ENCODE measurements around the gene BAZ2B.

The BAZ2B gene

GRCh38 chr2:159442159-159442852 lies 174.0 kb downstream of the BAZ2B start:
- Histone ChIP-seq H3K36me3 (ENCODE audit: control insufficient read depth in 4 of 4, insufficient read depth in 4 of 4, low read length in 3 of 4) (peaks cover 26 to 69% (median 41%) of the 10 kb centered on the region in 4 experiments), H3K9me3 (ENCODE audit: control extremely low read depth in 1 of 5, control insufficient read depth in 4 of 5, insufficient read depth in 2 of 5, low read depth in 1 of 5, low read length in 4 of 5) (no peaks in the 10 kb centered on the region), H3K27ac (ENCODE audit: insufficient read depth in 1 of 2, low read depth in 1 of 2, low read length in 2 of 2, poor library complexity in 1 of 2, severe bottlenecking in 2 of 2) (no peak overlapping the region), H3K27me3 (replicated peaks in 2 of 5; ENCODE audit: control insufficient read depth in 4 of 5, insufficient read depth in 5 of 5, low read length in 4 of 5) (no peaks in the 10 kb centered on the region), H3K4me1 (ENCODE audit: control extremely low read depth in 1 of 4, control insufficient read depth in 4 of 4, insufficient read depth in 4 of 4, low read length in 3 of 4) (no peaks in the 10 kb centered on the region), H3K4me3 (ENCODE audit: control insufficient read depth in 1 of 7, extremely low read depth in 1 of 7, insufficient read depth in 4 of 7, low read depth in 2 of 7, low read length in 6 of 7) (no peak overlapping the region)
- DNase-seq = no peak
- 90% methylated on average over 2 of the region's 2 CpGs for WGBS (ENCODE audit: insufficient coverage)
- CTCF ChIA-PET = interaction anchor here (1.0 to 1.6 kb wide), 6 partner anchors 8 to 52 kb away, joined by 3 to 5 read pairs (median 3); no protein-coding TSS in a partner anchor
- POLR2A ChIA-PET = no interaction called here

GRCh38 chr2:159441182-159441581 lies 175.2 kb downstream of the BAZ2B start:
- Histone ChIP-seq H3K27ac (ENCODE audit: insufficient read depth in 1 of 2, low read depth in 1 of 2, low read length in 2 of 2, poor library complexity in 1 of 2, severe bottlenecking in 2 of 2) (no peak overlapping the region), H3K4me3 (ENCODE audit: control insufficient read depth in 1 of 7, extremely low read depth in 1 of 7, insufficient read depth in 4 of 7, low read depth in 2 of 7, low read length in 6 of 7) (no peak overlapping the region), H3K9me3 (ENCODE audit: control extremely low read depth in 1 of 5, control insufficient read depth in 4 of 5, insufficient read depth in 2 of 5, low read depth in 1 of 5, low read length in 4 of 5) (no peaks in the 10 kb centered on the region), H3K27me3 (replicated peaks in 2 of 5; ENCODE audit: control insufficient read depth in 4 of 5, insufficient read depth in 5 of 5, low read length in 4 of 5) (no peaks in the 10 kb centered on the region), H3K4me1 (ENCODE audit: control extremely low read depth in 1 of 4, control insufficient read depth in 4 of 4, insufficient read depth in 4 of 4, low read length in 3 of 4) (no peaks in the 10 kb centered on the region), H3K36me3 (ENCODE audit: control insufficient read depth in 4 of 4, insufficient read depth in 4 of 4, low read length in 3 of 4) (peaks cover 24 to 70% (median 38%) of the 10 kb centered on the region in 4 experiments)
- ChIA-PET POLR2A (no interaction called here), CTCF (interaction anchor here (1.0 to 1.6 kb wide), 5 partner anchors 9 to 53 kb away, joined by 3 to 5 read pairs (median 3); no protein-coding TSS in a partner anchor)
- no peak for DNase-seq
- no CpG with 5 or more reads among the region's 1 CpG for WGBS (ENCODE audit: insufficient coverage)

GRCh38 chr2:159439421-159439820 lies 176.9 kb downstream of the BAZ2B start:
- Histone ChIP-seq H3K4me1 (ENCODE audit: control extremely low read depth in 1 of 4, control insufficient read depth in 4 of 4, insufficient read depth in 4 of 4, low read length in 3 of 4) (no peaks in the 10 kb centered on the region), H3K36me3 (ENCODE audit: control insufficient read depth in 4 of 4, insufficient read depth in 4 of 4, low read length in 3 of 4) (peaks cover 12 to 55% (median 27%) of the 10 kb centered on the region in 4 experiments), H3K27ac (ENCODE audit: insufficient read depth in 1 of 2, low read depth in 1 of 2, low read length in 2 of 2, poor library complexity in 1 of 2, severe bottlenecking in 2 of 2) (no peak overlapping the region), H3K9me3 (ENCODE audit: control extremely low read depth in 1 of 5, control insufficient read depth in 4 of 5, insufficient read depth in 2 of 5, low read depth in 1 of 5, low read length in 4 of 5) (no peaks in the 10 kb centered on the region), H3K27me3 (replicated peaks in 2 of 5; ENCODE audit: control insufficient read depth in 4 of 5, insufficient read depth in 5 of 5, low read length in 4 of 5) (no peaks in the 10 kb centered on the region), H3K4me3 (ENCODE audit: control insufficient read depth in 1 of 7, extremely low read depth in 1 of 7, insufficient read depth in 4 of 7, low read depth in 2 of 7, low read length in 6 of 7) (no peak overlapping the region)
- CTCF ChIA-PET = interaction anchor here (0.7 to 1.1 kb wide), 2 partner anchors 21 to 97 kb away, joined by 3 read pairs; no protein-coding TSS in a partner anchor
- no peak for DNase-seq
- POLR2A ChIA-PET = no interaction called here

GRCh38 chr2:159438720-159439353 lies 177.5 kb downstream of the BAZ2B start:
- CTCF ChIA-PET = no interaction called here
- H3K27me3 ChIP-seq (replicated peaks in 2 of 5; ENCODE audit: control insufficient read depth in 4 of 5, insufficient read depth in 5 of 5, low read length in 4 of 5) = no peaks in the 10 kb centered on the region
- no peaks in the 10 kb centered on the region for H3K9me3 ChIP-seq (ENCODE audit: control extremely low read depth in 1 of 5, control insufficient read depth in 4 of 5, insufficient read depth in 2 of 5, low read depth in 1 of 5, low read length in 4 of 5)
- H3K4me3 ChIP-seq (ENCODE audit: control insufficient read depth in 1 of 7, extremely low read depth in 1 of 7, insufficient read depth in 4 of 7, low read depth in 2 of 7, low read length in 6 of 7) = no peak overlapping the region
- peaks cover 9 to 50% (median 23%) of the 10 kb centered on the region in 4 experiments for H3K36me3 ChIP-seq (ENCODE audit: control insufficient read depth in 4 of 4, insufficient read depth in 4 of 4, low read length in 3 of 4)
- no CpG with 5 or more reads among the region's 5 CpGs for WGBS (ENCODE audit: insufficient coverage)
- POLR2A ChIA-PET = no interaction called here
- H3K4me1 ChIP-seq (ENCODE audit: control extremely low read depth in 1 of 4, control insufficient read depth in 4 of 4, insufficient read depth in 4 of 4, low read length in 3 of 4) = no peaks in the 10 kb centered on the region
- DNase-seq = no peak
- H3K27ac ChIP-seq (ENCODE audit: insufficient read depth in 1 of 2, low read depth in 1 of 2, low read length in 2 of 2, poor library complexity in 1 of 2, severe bottlenecking in 2 of 2) = no peak overlapping the region

GRCh38 chr2:159438284-159438683 lies 178.1 kb downstream of the BAZ2B start:
- Histone ChIP-seq H3K27me3 (replicated peaks in 2 of 5; ENCODE audit: control insufficient read depth in 4 of 5, insufficient read depth in 5 of 5, low read length in 4 of 5) (no peaks in the 10 kb centered on the region), H3K4me1 (ENCODE audit: control extremely low read depth in 1 of 4, control insufficient read depth in 4 of 4, insufficient read depth in 4 of 4, low read length in 3 of 4) (no peaks in the 10 kb centered on the region), H3K36me3 (ENCODE audit: control insufficient read depth in 4 of 4, insufficient read depth in 4 of 4, low read length in 3 of 4) (peaks cover 9 to 45% (median 22%) of the 10 kb centered on the region in 4 experiments), H3K9me3 (ENCODE audit: control extremely low read depth in 1 of 5, control insufficient read depth in 4 of 5, insufficient read depth in 2 of 5, low read depth in 1 of 5, low read length in 4 of 5) (no peaks in the 10 kb centered on the region), H3K27ac (ENCODE audit: insufficient read depth in 1 of 2, low read depth in 1 of 2, low read length in 2 of 2, poor library complexity in 1 of 2, severe bottlenecking in 2 of 2) (no peak overlapping the region), H3K4me3 (ENCODE audit: control insufficient read depth in 1 of 7, extremely low read depth in 1 of 7, insufficient read depth in 4 of 7, low read depth in 2 of 7, low read length in 6 of 7) (no peak overlapping the region)
- ChIA-PET POLR2A (interaction anchor here (0.6 kb wide), 1 partner anchor 93 kb away, joined by 3 read pairs; no protein-coding TSS in a partner anchor), CTCF (no interaction called here)
- 100% methylated on average over 1 of the region's 3 CpGs for WGBS (ENCODE audit: insufficient coverage)
- no peak for DNase-seq

- H3K4me3 ChIP-seq (ENCODE audit: control insufficient read depth in 1 of 7, extremely low read depth in 1 of 7, insufficient read depth in 4 of 7, low read depth in 2 of 7, low read length in 6 of 7) = no peak overlapping the region
- no peaks in the 10 kb centered on the region for H3K27me3 ChIP-seq (replicated peaks in 2 of 5; ENCODE audit: control insufficient read depth in 4 of 5, insufficient read depth in 5 of 5, low read length in 4 of 5)
- no peaks in the 10 kb centered on the region for H3K9me3 ChIP-seq (ENCODE audit: control extremely low read depth in 1 of 5, control insufficient read depth in 4 of 5, insufficient read depth in 2 of 5, low read depth in 1 of 5, low read length in 4 of 5)
- DNase-seq = no peak
- WGBS (ENCODE audit: insufficient coverage) = no CpG with 5 or more reads among the region's 1 CpG
- H3K36me3 ChIP-seq (ENCODE audit: control insufficient read depth in 4 of 4, insufficient read depth in 4 of 4, low read length in 3 of 4) = peaks cover 12 to 45% (median 12%) of the 10 kb centered on the region in 4 experiments
- ChIA-PET POLR2A (no interaction called here), CTCF (interaction anchor here (0.7 to 1.3 kb wide), 2 partner anchors 9 to 76 kb away, joined by 3 read pairs; no protein-coding TSS in a partner anchor)
- no peaks in the 10 kb centered on the region for H3K4me1 ChIP-seq (ENCODE audit: control extremely low read depth in 1 of 4, control insufficient read depth in 4 of 4, insufficient read depth in 4 of 4, low read length in 3 of 4)
- no peak overlapping the region for H3K27ac ChIP-seq (ENCODE audit: insufficient read depth in 1 of 2, low read depth in 1 of 2, low read length in 2 of 2, poor library complexity in 1 of 2, severe bottlenecking in 2 of 2)
These were observed 183.7 kb downstream of the BAZ2B start for GRCh38 chr2:159432610-159433009.

GRCh38 chr2:159427048-159427447 lies 189.3 kb downstream of the BAZ2B start:
- H3K27ac ChIP-seq (ENCODE audit: insufficient read depth in 1 of 2, low read depth in 1 of 2, low read length in 2 of 2, poor library complexity in 1 of 2, severe bottlenecking in 2 of 2) = no peak overlapping the region
- H3K4me1 ChIP-seq (ENCODE audit: control extremely low read depth in 1 of 4, control insufficient read depth in 4 of 4, insufficient read depth in 4 of 4, low read length in 3 of 4) = no peaks in the 10 kb centered on the region
- H3K27me3 ChIP-seq (replicated peaks in 2 of 5; ENCODE audit: control insufficient read depth in 4 of 5, insufficient read depth in 5 of 5, low read length in 4 of 5) = no peaks in the 10 kb centered on the region
- no peak overlapping the region for H3K4me3 ChIP-seq (ENCODE audit: control insufficient read depth in 1 of 7, extremely low read depth in 1 of 7, insufficient read depth in 4 of 7, low read depth in 2 of 7, low read length in 6 of 7)
- CTCF ChIA-PET = interaction anchor here (0.7 kb wide), 1 partner anchor 21 kb away, joined by 3 read pairs; no protein-coding TSS in a partner anchor
- POLR2A ChIA-PET = no interaction called here
- DNase-seq = no peak
- WGBS (ENCODE audit: insufficient coverage) = no CpG with 5 or more reads among the region's 2 CpGs
- H3K36me3 ChIP-seq (ENCODE audit: control insufficient read depth in 4 of 4, insufficient read depth in 4 of 4, low read length in 3 of 4) = peaks cover 6 to 46% (median 14%) of the 10 kb centered on the region in 4 experiments
- H3K9me3 ChIP-seq (ENCODE audit: control extremely low read depth in 1 of 5, control insufficient read depth in 4 of 5, insufficient read depth in 2 of 5, low read depth in 1 of 5, low read length in 4 of 5) = no peaks in the 10 kb centered on the region
